Measurements from ENCODE around the gene EXOSC7. TPM values are rescaled to one million over a fixed set of nuclear protein-coding genes. Genes with fewer than 3 reads are reported as not detected.

The EXOSC7 gene
- total and polyA plus RNA-seq, 4 donors: 15.5 to 27.2 (median 21.7) TPM

DNA sequence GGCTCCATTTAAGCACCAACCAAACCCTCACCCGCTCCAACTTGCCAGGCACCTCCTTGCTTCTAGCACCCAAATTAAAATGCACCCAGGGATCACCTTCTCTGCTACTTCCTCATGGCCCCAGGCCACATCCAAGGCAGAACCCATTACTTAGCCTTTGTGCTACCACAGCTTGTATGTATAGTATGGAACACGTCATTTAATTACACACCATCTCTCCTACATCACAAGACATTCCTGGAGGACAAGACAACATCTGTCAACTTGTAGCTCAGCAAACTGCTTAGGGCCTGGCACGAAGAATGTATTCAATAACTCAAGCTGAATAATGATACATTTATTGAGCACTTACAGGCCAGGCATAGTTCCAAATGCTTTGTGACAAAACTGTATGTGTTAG lies 23.4 kb upstream of the EXOSC7 start:
- no peaks in the 10 kb centered on the region for H3K27me3 ChIP-seq (ENCODE audit: control insufficient read depth in 4 of 4, insufficient read depth in 4 of 4, low read length in 3 of 4)
- 97% methylated on average over 3 of the region's 3 CpGs for WGBS
- no peak overlapping the region for H3K9ac ChIP-seq (ENCODE audit: low read depth in 1 of 2, low read length in 2 of 2)
- TF ChIP-seq, protein P1, sequence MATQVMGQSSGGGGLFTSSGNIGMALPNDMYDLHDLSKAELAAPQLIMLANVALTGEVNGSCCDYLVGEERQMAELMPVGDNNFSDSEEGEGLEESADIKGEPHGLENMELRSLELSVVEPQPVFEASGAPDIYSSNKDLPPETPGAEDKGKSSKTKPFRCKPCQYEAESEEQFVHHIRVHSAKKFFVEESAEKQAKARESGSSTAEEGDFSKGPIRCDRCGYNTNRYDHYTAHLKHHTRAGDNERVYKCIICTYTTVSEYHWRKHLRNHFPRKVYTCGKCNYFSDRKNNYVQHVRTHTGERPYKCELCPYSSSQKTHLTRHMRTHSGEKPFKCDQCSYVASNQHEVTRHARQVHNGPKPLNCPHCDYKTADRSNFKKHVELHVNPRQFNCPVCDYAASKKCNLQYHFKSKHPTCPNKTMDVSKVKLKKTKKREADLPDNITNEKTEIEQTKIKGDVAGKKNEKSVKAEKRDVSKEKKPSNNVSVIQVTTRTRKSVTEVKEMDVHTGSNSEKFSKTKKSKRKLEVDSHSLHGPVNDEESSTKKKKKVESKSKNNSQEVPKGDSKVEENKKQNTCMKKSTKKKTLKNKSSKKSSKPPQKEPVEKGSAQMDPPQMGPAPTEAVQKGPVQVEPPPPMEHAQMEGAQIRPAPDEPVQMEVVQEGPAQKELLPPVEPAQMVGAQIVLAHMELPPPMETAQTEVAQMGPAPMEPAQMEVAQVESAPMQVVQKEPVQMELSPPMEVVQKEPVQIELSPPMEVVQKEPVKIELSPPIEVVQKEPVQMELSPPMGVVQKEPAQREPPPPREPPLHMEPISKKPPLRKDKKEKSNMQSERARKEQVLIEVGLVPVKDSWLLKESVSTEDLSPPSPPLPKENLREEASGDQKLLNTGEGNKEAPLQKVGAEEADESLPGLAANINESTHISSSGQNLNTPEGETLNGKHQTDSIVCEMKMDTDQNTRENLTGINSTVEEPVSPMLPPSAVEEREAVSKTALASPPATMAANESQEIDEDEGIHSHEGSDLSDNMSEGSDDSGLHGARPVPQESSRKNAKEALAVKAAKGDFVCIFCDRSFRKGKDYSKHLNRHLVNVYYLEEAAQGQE (IDR thresholded peaks at IDR 0.05): no peak
- TF ChIP-seq RXRA (IDR thresholded peaks at IDR 0.05): no peak
- TF ChIP-seq HNF4G (IDR thresholded peaks at IDR 0.05): no peak
- no peak for TF ChIP-seq NR2F2 (IDR thresholded peaks at IDR 0.05)
- TF ChIP-seq, protein P2, sequence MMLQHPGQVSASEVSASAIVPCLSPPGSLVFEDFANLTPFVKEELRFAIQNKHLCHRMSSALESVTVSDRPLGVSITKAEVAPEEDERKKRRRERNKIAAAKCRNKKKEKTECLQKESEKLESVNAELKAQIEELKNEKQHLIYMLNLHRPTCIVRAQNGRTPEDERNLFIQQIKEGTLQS (IDR thresholded peaks at IDR 0.05): no peak
- no peak for TF ChIP-seq TAF1 (conservative IDR thresholded peaks at IDR 0.05)
- no peak for TF ChIP-seq RAD21 (IDR thresholded peaks at IDR 0.05)
- no peak for TF ChIP-seq FOXA1 (IDR thresholded peaks at IDR 0.05)
- no peak for TF ChIP-seq JUND (IDR thresholded peaks at IDR 0.05)
- TF ChIP-seq GABPA (IDR thresholded peaks at IDR 0.05 in 1 of 2, conservative IDR thresholded peaks at IDR 0.05 in 1 of 2): no peak
- TF ChIP-seq SP1 (IDR thresholded peaks at IDR 0.05): no peak
- TF ChIP-seq, protein P3, sequence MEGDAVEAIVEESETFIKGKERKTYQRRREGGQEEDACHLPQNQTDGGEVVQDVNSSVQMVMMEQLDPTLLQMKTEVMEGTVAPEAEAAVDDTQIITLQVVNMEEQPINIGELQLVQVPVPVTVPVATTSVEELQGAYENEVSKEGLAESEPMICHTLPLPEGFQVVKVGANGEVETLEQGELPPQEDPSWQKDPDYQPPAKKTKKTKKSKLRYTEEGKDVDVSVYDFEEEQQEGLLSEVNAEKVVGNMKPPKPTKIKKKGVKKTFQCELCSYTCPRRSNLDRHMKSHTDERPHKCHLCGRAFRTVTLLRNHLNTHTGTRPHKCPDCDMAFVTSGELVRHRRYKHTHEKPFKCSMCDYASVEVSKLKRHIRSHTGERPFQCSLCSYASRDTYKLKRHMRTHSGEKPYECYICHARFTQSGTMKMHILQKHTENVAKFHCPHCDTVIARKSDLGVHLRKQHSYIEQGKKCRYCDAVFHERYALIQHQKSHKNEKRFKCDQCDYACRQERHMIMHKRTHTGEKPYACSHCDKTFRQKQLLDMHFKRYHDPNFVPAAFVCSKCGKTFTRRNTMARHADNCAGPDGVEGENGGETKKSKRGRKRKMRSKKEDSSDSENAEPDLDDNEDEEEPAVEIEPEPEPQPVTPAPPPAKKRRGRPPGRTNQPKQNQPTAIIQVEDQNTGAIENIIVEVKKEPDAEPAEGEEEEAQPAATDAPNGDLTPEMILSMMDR (IDR thresholded peaks at IDR 0.05; ENCODE audit: low read depth, low read length, missing input control): no peak
- no peak for TF ChIP-seq HNF4A (conservative IDR thresholded peaks at IDR 0.05)
- TF ChIP-seq EGR1 (IDR thresholded peaks at IDR 0.05; ENCODE audit: low read depth in 2 of 2): no peak
- TF ChIP-seq, protein P4, sequence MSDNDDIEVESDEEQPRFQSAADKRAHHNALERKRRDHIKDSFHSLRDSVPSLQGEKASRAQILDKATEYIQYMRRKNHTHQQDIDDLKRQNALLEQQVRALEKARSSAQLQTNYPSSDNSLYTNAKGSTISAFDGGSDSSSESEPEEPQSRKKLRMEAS (IDR thresholded peaks at IDR 0.05): no peak
- TF ChIP-seq, protein P5, sequence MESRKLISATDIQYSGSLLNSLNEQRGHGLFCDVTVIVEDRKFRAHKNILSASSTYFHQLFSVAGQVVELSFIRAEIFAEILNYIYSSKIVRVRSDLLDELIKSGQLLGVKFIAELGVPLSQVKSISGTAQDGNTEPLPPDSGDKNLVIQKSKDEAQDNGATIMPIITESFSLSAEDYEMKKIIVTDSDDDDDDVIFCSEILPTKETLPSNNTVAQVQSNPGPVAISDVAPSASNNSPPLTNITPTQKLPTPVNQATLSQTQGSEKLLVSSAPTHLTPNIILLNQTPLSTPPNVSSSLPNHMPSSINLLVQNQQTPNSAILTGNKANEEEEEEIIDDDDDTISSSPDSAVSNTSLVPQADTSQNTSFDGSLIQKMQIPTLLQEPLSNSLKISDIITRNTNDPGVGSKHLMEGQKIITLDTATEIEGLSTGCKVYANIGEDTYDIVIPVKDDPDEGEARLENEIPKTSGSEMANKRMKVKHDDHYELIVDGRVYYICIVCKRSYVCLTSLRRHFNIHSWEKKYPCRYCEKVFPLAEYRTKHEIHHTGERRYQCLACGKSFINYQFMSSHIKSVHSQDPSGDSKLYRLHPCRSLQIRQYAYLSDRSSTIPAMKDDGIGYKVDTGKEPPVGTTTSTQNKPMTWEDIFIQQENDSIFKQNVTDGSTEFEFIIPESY (IDR thresholded peaks at IDR 0.05): no peak
- peaks cover 0 to 9% (median 2%) of the 10 kb centered on the region in 4 donors for H3K36me3 ChIP-seq (ENCODE audit: control insufficient read depth in 4 of 4, insufficient read depth in 3 of 4, low read depth in 1 of 4, low read length in 3 of 4)
- no peaks in the 10 kb centered on the region for H3K9me3 ChIP-seq (ENCODE audit: control insufficient read depth in 4 of 4, low read length in 3 of 4)
- DNase-seq (ENCODE audit: low spot score): no peak
- H3K4me3 ChIP-seq (ENCODE audit: low read depth in 1 of 3, low read length in 3 of 3): no peak overlapping the region
- no peak overlapping the region for H3K27ac ChIP-seq (ENCODE audit: low read depth in 1 of 2, low read length in 2 of 2)
- H3K4me1 ChIP-seq (ENCODE audit: control insufficient read depth in 4 of 4, insufficient read depth in 4 of 4, low read length in 3 of 4): no peaks in the 10 kb centered on the region

DNA sequence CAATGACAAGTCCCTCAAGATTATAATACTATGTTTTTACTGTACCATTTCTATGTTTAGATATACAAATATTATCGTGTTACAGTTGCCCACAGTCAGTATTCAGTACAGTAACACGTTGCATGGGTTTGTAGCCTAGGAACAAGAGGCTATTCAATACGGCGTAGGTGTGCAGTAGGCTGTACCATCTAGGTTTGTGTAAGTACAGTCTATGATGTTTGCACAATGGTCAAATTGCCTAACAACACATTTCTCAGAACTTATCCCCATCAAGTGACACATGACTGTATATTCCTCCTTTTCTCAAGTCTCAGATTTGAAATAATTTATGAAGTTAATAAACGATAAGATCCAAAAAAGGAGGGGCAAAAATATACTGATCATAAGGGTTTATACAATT lies 21.7 kb upstream of the EXOSC7 start:
- Histone ChIP-seq H3K4me3 (ENCODE audit: low read depth in 1 of 3, low read length in 3 of 3) (no peak overlapping the region), H3K27ac (ENCODE audit: low read depth in 1 of 2, low read length in 2 of 2) (no peak overlapping the region), H3K9ac (ENCODE audit: low read depth in 1 of 2, low read length in 2 of 2) (no peak overlapping the region), H3K36me3 (ENCODE audit: control insufficient read depth in 4 of 4, insufficient read depth in 3 of 4, low read depth in 1 of 4, low read length in 3 of 4) (peaks cover 0 to 22% (median 9%) of the 10 kb centered on the region in 4 donors), H3K4me1 (ENCODE audit: control insufficient read depth in 4 of 4, insufficient read depth in 4 of 4, low read length in 3 of 4) (no peaks in the 10 kb centered on the region), H3K9me3 (ENCODE audit: control insufficient read depth in 4 of 4, low read length in 3 of 4) (no peaks in the 10 kb centered on the region), H3K27me3 (ENCODE audit: control insufficient read depth in 4 of 4, insufficient read depth in 4 of 4, low read length in 3 of 4) (no peaks in the 10 kb centered on the region)
- DNase-seq (ENCODE audit: low spot score): no peak
- 93% methylated on average over 5 of the region's 5 CpGs for WGBS
- TF ChIP-seq JUND (IDR thresholded peaks at IDR 0.05) (no peak), HNF4A (conservative IDR thresholded peaks at IDR 0.05) (no peak), HNF4G (IDR thresholded peaks at IDR 0.05) (no peak), TAF1 (conservative IDR thresholded peaks at IDR 0.05) (no peak)
- TF ChIP-seq, protein P3 (IDR thresholded peaks at IDR 0.05; ENCODE audit: low read depth, low read length, missing input control): no peak

Measured in liver (tissue), 9 donors.